Psoas muscle (tissue), 8 donors: ENCODE results near the gene MMP24OS. TPM values are rescaled to one million over a fixed set of nuclear protein-coding genes. Genes with fewer than 3 reads are reported as not detected.
"Not testable (repeated sequence)": the region's sequence is repeated elsewhere in the genome, so short reads cannot be mapped to it uniquely, and the experiment has no call there.

Experiments
- ATAC-seq, 4 donors: fragments of 200-7000 bp; cut with Tn5 transposase; one replicate each; pipeline ENCODE4 v1.9.1; 2020; ENCODE audit warnings: moderate library complexity in 3 of 4, mild to moderate bottlenecking in 2 of 4
- DNase-seq, 2 donors: peaks; one replicate each; pipeline ENCODE4 v3.0.0-alpha.2; 2020
- H3K27ac ChIP-seq: fragments of 200-600 bp; one replicate; pipeline ENCODE4 v1.8.0; 2022
- H3K27me3 ChIP-seq, 3 donors: fragments of 200-600 bp in 1 of 3; one replicate each; pipeline versions ENCODE4 v1.6.1 to v1.8.0; 2013 to 2022; ENCODE audit warnings: low read length in 2 of 3, mild to moderate bottlenecking in 2 of 3, moderate library complexity in 1 of 3; ENCODE audit not compliant: insufficient read depth in 3 of 3
- H3K36me3 ChIP-seq, 2 donors: fragments of 200-600 bp in 1 of 2; one replicate each; pipeline versions ENCODE4 v1.6.1 to v1.8.0; 2013 to 2022; ENCODE audit warnings: low read depth in 1 of 2, mild to moderate bottlenecking in 1 of 2, moderate library complexity in 1 of 2; ENCODE audit not compliant: insufficient read depth in 1 of 2
- H3K4me1 ChIP-seq: fragments of 200-600 bp; one replicate; pipeline ENCODE4 v1.8.0; 2022
- H3K4me3 ChIP-seq: fragments of 200-600 bp; one replicate; pipeline ENCODE4 v1.8.0; 2022; ENCODE audit warnings: mild to moderate bottlenecking
- H3K9me3 ChIP-seq: fragments of 200-600 bp; one replicate; pipeline ENCODE4 v1.8.0; 2022
- CTCF ChIP-seq: fragments of 200-600 bp; IDR thresholded peaks from one replicate; pipeline ENCODE4 v1.8.0; 2022; ENCODE audit warnings: antibody characterized with exemption
- WGBS, 3 donors: extraction: QIAGEN DNeasy Blood & Tissue Kit; methylation state at CpG; one replicate each; pipeline versions ENCODE4 v1.1.6 to v1.1.7; 2013; 5-methylcytosine and 5-hydroxymethylcytosine counted together
- intact Hi-C, 2 donors: fragments of 100-400 bp; cut with DNase I; formaldehyde crosslinking; loops; one replicate each; pipeline versions ENCODE4 v1.11.0 to v1.14.2; 2022
- polyA plus RNA-seq, 3 donors: library from polyadenylated mRNA; stranded (reverse); fragments of 200-250 nt; gene quantifications; one replicate each; pipeline ENCODE4 v1.2.3, GENCODE V29; 2013
- total RNA-seq, 4 donors: library from RNA; stranded (reverse); fragmentation: NEBNext Ultra II Directional in 2 of 4; extraction: Animal tissue kit (Norgen Biotek cat#: 25700) in 2 of 4; gene quantifications; one replicate each; pipeline versions ENCODE4 v1.2.1 to v1.2.4, GENCODE V29; 2021 to 2023
- donor health status: healthy with polysubstance abuse.
- donor health status: DM: no; HTN: no; CAD: no; lungs with moderate emphysema.
- donor health status: Bipolar disorder and iron deficiency.
- donor health status: healthy.
- donor health status: DM: yes; HTN: yes; CAD: no.
- donor health status: DM: no; HTN: no; CAD: no.
- donor health status: DM: no; HTN: no; CAD: no.
- donor health status: DM: yes; HTN: yes; CAD: no.

Gene MMP24OS
- total and polyA plus RNA-seq, 7 donors = 10.4 to 40.6 (median 25.1) TPM

DNA sequence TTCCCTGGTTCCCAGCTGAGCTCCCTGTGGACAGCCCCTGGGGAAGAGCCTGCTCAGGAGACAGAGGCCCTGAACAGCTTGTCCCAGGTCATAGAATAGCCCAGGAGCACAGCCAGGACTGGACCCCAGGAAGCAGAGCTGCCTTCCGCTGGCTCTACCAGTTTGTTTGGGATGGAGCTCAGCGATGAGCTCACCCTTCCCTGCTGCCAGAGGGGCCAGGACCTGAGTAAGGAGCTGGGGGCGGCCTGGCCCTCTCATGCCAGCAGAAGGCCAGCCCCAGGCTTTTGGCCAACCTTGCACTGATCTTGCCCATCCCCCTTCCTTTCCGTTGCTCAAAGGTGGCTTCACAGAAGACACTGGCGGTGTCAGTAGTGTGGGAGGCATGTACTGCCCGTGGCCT, 17.5 kb downstream of the MMP24OS start:
- H3K36me3 ChIP-seq = peaks cover 0 to 2% of the 10 kb centered on the region in 2 donors
- H3K27me3 ChIP-seq = no peaks in the 10 kb centered on the region
- 90 to 94% (median 93%) methylated on average over 6 of the region's 6 CpGs for WGBS, 3 donors
- H3K4me1 ChIP-seq = no peaks in the 10 kb centered on the region
- DNase-seq = no peak
- no peak overlapping the region for H3K27ac ChIP-seq
- no peak for ATAC-seq
- TF ChIP-seq CTCF = no peak
- no peaks in the 10 kb centered on the region for H3K9me3 ChIP-seq
- intact Hi-C loops = loop anchor here in 1 of 2 donors (10.0 kb wide), 1 partner anchor 426 kb away; no protein-coding TSS in a partner anchor
- H3K4me3 ChIP-seq = no peak overlapping the region

GRCh38 chr20:35257175-35257909, 20.6 kb downstream of the MMP24OS start:
- intact Hi-C loops = no loop called here
- Histone ChIP-seq H3K4me1 (no peaks in the 10 kb centered on the region), H3K36me3 (no peaks in the 10 kb centered on the region), H3K27ac (no peak overlapping the region), H3K4me3 (no peak overlapping the region), H3K27me3 (no peaks in the 10 kb centered on the region), H3K9me3 (no peaks in the 10 kb centered on the region)
- ATAC-seq = no peak
- no peak for DNase-seq
- no peak for TF ChIP-seq CTCF
- WGBS, 3 donors = 62 to 67% (median 64%) methylated on average over 8 of the region's 8 CpGs

DNA sequence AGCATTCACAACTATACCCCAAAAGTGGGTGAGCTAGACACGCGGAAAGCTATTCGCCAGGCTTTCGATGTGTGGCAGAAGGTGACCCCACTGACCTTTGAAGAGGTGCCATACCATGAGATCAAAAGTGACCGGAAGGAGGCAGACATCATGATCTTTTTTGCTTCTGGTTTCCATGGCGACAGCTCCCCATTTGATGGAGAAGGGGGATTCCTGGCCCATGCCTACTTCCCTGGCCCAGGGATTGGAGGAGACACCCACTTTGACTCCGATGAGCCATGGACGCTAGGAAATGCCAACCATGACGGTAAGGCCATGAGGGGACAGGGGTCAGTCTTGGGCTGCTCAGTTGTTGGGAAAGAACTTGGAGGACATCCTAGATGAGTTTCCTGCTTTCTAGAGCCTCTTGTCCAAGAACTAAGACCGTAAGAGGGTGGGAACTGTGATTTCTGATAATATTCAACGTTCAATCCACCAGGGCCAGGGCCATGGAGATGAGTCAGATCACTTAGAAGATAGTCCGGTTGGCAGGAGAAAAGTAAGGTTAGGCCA, 23.4 kb downstream of the MMP24OS start:
- no peak for TF ChIP-seq CTCF
- no peak overlapping the region for H3K4me3 ChIP-seq
- no peaks in the 10 kb centered on the region for H3K36me3 ChIP-seq
- no peak for ATAC-seq
- H3K9me3 ChIP-seq = no peaks in the 10 kb centered on the region
- H3K27ac ChIP-seq = no peak overlapping the region
- WGBS, 3 donors = 88 to 92% (median 89%) methylated on average over 12 of the region's 12 CpGs
- no peaks in the 10 kb centered on the region for H3K27me3 ChIP-seq
- intact Hi-C loops = no loop called here
- no peaks in the 10 kb centered on the region for H3K4me1 ChIP-seq
- DNase-seq = no peak

- Histone ChIP-seq H3K36me3 (no peaks in the 10 kb centered on the region), H3K27me3 (no peaks in the 10 kb centered on the region), H3K27ac (no peak overlapping the region), H3K4me3 (no peak overlapping the region), H3K4me1 (no peaks in the 10 kb centered on the region), H3K9me3 (no peaks in the 10 kb centered on the region)
- intact Hi-C loops = no loop called here
- ATAC-seq (no peak), DNase-seq (no peak)
- no peak for TF ChIP-seq CTCF
- WGBS, 3 donors = 67 to 81% (median 75%) methylated on average over 3 of the region's 3 CpGs
Measured at GRCh38 chr20:35253010-35253409, 24.9 kb downstream of the MMP24OS start.

- H3K27me3 ChIP-seq, ATAC-seq, DNase-seq, H3K4me3 ChIP-seq, H3K36me3 ChIP-seq, intact Hi-C loops, H3K27ac ChIP-seq, H3K9me3 ChIP-seq, H3K4me1 ChIP-seq: not testable (repeated sequence)
- WGBS, 3 donors = 92 to 96% (median 94%) methylated on average over 2 of the region's 2 CpGs
Measured at GRCh38 chr20:35252598-35252997, 25.3 kb downstream of the MMP24OS start.
